HL-60 (cell line): ENCODE results near the gene CMTM8.

Experiments
- CTCF ChIP-seq: IDR thresholded peaks from one replicate; pipeline ENCODE4 v1.5.1; 2011; ENCODE audit warnings: low read length, control low read depth, inconsistent platforms; ENCODE audit not compliant: insufficient read depth
- GABPA ChIP-seq: IDR thresholded peaks from 2 replicates; pipeline ENCODE4 v1.6.1; 2012; ENCODE audit warnings: low read depth
- POLR2AphosphoS5 ChIP-seq: IDR thresholded peaks from 2 replicates; pipeline ENCODE4 v1.6.1; 2012; ENCODE audit warnings: low read depth
- REST ChIP-seq: IDR thresholded peaks from 2 replicates; pipeline ENCODE4 v1.6.1; 2012; ENCODE audit warnings: low read depth; ENCODE audit not compliant: insufficient replicate concordance

GRCh38 chr3:32293903-32294302, 55.4 kb downstream of the CMTM8 start:
- TF ChIP-seq CTCF (no peak), POLR2AphosphoS5 (no peak), GABPA (no peak), REST (no peak)
